Measurements from ENCODE around the gene CHFR. TPM values are rescaled to one million over a fixed set of nuclear protein-coding genes. Genes with fewer than 3 reads are reported as not detected.

Gene CHFR
- total RNA-seq, 4 donors from 2014 or later = 6.1 to 54.0 (median 21.5) TPM

DNA sequence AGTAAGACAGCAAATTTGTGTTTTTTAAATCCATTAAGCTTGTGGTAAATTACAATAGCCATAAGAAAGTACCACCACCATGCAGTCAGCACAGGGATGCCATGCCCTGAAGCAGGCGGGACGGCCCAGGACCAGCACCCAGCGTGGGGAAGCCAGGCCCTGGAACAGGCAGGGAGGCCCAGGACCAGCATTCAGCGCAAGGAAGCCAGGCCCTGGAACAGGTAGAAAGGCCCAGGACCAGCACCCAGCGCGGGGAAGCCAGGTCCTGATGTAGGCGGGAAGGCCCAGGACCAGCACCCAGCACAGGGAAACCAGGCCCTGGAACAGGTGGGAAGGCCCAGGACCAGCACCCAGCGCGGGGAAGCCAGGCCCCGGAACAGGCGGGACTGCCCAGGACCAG, 13.2 kb downstream of the CHFR start:
- Histone ChIP-seq H3K36me3 (no peaks in the 10 kb centered on the region), H3K4me3 (no peak overlapping the region), H3K27ac (no peak overlapping the region), H3K9me3 (no peaks in the 10 kb centered on the region), H3K4me1 (no peaks in the 10 kb centered on the region), H3K27me3 (no peaks in the 10 kb centered on the region)
- intact Hi-C loops (cut with DNase I; ENCODE audit: low total_unique reads) = no loop called here
- no peak for DNase-seq
- TF ChIP-seq, protein P1, sequence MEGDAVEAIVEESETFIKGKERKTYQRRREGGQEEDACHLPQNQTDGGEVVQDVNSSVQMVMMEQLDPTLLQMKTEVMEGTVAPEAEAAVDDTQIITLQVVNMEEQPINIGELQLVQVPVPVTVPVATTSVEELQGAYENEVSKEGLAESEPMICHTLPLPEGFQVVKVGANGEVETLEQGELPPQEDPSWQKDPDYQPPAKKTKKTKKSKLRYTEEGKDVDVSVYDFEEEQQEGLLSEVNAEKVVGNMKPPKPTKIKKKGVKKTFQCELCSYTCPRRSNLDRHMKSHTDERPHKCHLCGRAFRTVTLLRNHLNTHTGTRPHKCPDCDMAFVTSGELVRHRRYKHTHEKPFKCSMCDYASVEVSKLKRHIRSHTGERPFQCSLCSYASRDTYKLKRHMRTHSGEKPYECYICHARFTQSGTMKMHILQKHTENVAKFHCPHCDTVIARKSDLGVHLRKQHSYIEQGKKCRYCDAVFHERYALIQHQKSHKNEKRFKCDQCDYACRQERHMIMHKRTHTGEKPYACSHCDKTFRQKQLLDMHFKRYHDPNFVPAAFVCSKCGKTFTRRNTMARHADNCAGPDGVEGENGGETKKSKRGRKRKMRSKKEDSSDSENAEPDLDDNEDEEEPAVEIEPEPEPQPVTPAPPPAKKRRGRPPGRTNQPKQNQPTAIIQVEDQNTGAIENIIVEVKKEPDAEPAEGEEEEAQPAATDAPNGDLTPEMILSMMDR (IDR thresholded peaks at IDR 0.05) = no peak
- TF ChIP-seq POLR2A (IDR thresholded peaks at IDR 0.05) = no peak

GRCh38 chr12:132873724-132874123, 13.7 kb downstream of the CHFR start:
- H3K4me1 ChIP-seq = no peaks in the 10 kb centered on the region
- intact Hi-C loops (cut with DNase I; ENCODE audit: low total_unique reads) = no loop called here
- TF ChIP-seq, protein P1 (IDR thresholded peaks at IDR 0.05) = no peak
- no peak for TF ChIP-seq POLR2A (IDR thresholded peaks at IDR 0.05)

GRCh38 chr12:132872975-132873421, 14.4 kb downstream of the CHFR start:
- no peak overlapping the region for H3K27ac ChIP-seq
- intact Hi-C loops (cut with DNase I; ENCODE audit: low total_unique reads) = no loop called here
- no peak for DNase-seq
- no peak overlapping the region for H3K4me3 ChIP-seq
- H3K36me3 ChIP-seq = no peaks in the 10 kb centered on the region
- no peaks in the 10 kb centered on the region for H3K27me3 ChIP-seq
- no peak for TF ChIP-seq POLR2A (IDR thresholded peaks at IDR 0.05)
- TF ChIP-seq, protein P1 (IDR thresholded peaks at IDR 0.05) = no peak
- no peaks in the 10 kb centered on the region for H3K9me3 ChIP-seq
- H3K4me1 ChIP-seq = no peaks in the 10 kb centered on the region

More at GRCh38 chr12:132873724-132874123, 13.7 kb downstream of the CHFR start:
- Histone ChIP-seq H3K4me3 (no peak overlapping the region), H3K36me3 (no peaks in the 10 kb centered on the region), H3K27me3 (no peaks in the 10 kb centered on the region), H3K9me3 (no peaks in the 10 kb centered on the region), H3K27ac (no peak overlapping the region)
- DNase-seq = no peak

DNA sequence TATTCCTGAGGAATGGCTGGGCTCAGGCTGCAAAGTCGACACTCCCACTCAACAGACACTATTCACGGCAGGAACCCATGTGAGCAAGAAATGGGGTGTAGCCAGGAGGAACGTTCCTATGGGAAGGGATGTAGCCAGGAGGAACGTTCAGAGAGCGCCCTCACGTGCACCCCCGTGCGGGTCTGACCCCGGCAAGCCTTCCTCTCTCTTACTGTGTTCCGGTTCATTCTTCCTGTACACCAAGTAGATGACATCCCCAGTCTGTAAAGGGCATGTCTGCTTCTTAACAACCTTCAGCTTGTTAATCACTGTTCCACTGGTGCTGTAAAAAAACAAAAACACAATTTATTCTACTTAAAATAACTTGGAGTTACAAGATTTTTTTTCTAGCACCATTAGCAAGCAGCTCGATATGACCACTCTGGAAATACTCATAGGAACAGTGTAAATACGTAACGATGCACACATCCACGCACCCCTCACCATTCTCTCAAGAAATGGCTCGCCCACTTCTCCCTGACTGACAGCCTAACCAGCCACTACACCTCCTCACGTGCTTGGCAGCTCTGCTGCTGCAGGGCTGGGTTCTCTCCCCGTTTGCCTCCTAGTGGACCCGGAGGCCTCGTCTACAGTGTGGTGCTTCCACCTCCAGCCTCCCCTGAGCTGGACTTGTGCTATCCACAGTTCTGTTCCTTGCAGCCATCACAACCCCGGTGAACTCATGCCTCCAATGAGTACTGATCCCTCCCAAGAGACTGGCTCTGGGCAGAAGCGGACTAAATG, 15.1 kb downstream of the CHFR start:
- DNase-seq = no peak
- Histone ChIP-seq H3K9me3 (no peaks in the 10 kb centered on the region), H3K27ac (no peak overlapping the region), H3K4me3 (no peak overlapping the region), H3K4me1 (no peaks in the 10 kb centered on the region), H3K36me3 (no peaks in the 10 kb centered on the region), H3K27me3 (no peaks in the 10 kb centered on the region)
- intact Hi-C loops (cut with DNase I; ENCODE audit: low total_unique reads) = no loop called here
- TF ChIP-seq, protein P1 (IDR thresholded peaks at IDR 0.05) = no peak
- no peak for TF ChIP-seq POLR2A (IDR thresholded peaks at IDR 0.05)

DNA sequence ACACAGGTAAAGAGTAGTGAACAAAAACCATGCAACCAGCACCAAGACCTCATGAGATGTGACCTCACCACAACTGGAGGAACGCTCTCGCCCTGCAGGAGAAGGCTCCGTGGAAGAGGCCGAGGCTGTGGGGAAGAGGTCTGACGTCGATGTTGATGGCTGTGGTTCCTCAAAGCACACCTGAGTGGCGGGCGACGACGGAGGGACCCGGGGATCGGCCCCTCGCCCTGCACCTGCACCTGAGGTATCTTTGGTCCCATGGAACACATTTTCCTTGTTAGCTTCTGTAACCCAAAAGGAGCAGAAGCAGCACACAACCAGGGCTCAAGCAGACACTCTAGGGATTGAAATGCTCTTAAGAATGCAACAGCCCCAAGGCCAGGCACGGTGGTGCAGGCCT, 17.9 kb downstream of the CHFR start:
- TF ChIP-seq POLR2A (IDR thresholded peaks at IDR 0.05) = no peak
- TF ChIP-seq, protein P1 (IDR thresholded peaks at IDR 0.05) = no peak
- Histone ChIP-seq H3K27ac (no peak overlapping the region), H3K36me3 (no peaks in the 10 kb centered on the region), H3K4me3 (no peak overlapping the region), H3K4me1 (no peaks in the 10 kb centered on the region), H3K9me3 (no peaks in the 10 kb centered on the region), H3K27me3 (no peaks in the 10 kb centered on the region)
- intact Hi-C loops (cut with DNase I; ENCODE audit: low total_unique reads) = no loop called here
- no peak for DNase-seq

Data from uterus (tissue), 4 donors.